Stimulated activated naive CD8-positive, alpha-beta T cell treated with anti-CD3 and anti-CD28 coated beads, Interleukin-15, amount 100 ng/mL, for 72 hours (primary cell): ENCODE data around the gene SLC2A13.
A peak's percentile ranks its signal among the peaks of the same experiment; 100 is the strongest.
"Not testable (repeated sequence)": the region's sequence is repeated elsewhere in the genome, so short reads cannot be mapped to it uniquely, and the experiment has no call there.

Source experiments
- ATAC-seq: fragments of 150-1000 bp; cut with Tn5 transposase; 2 replicates; pipeline ENCODE4 v1.10.0; 2021; ENCODE audit warnings: mild to moderate bottlenecking, moderate library complexity
- DNase-seq, 2 donors: peaks; one replicate each; pipeline ENCODE4 v3.0.0; 2021 to 2022
- H3K27ac Mint-ChIP-seq, 2 donors: one replicate each; pipeline ENCODE4 v1.8.0; 2022; ENCODE audit warnings: mild to moderate bottlenecking in 2 of 2, mixed read lengths in 2 of 2, moderate library complexity in 2 of 2
- H3K27me3 Mint-ChIP-seq: one replicate; pipeline ENCODE4 v1.8.0; 2022; ENCODE audit warnings: mixed read lengths
- H3K4me1 Mint-ChIP-seq: one replicate; pipeline ENCODE4 v1.8.0; 2022; ENCODE audit warnings: mild to moderate bottlenecking, mixed read lengths
- H3K4me3 Mint-ChIP-seq, 2 donors: one replicate each; pipeline ENCODE4 v1.8.0; 2022; ENCODE audit warnings: mild to moderate bottlenecking in 2 of 2, mixed read lengths in 2 of 2, moderate library complexity in 1 of 2
- H3K9me3 Mint-ChIP-seq, 2 donors: one replicate each; pipeline ENCODE4 v1.8.0; 2022; ENCODE audit warnings: mixed read lengths in 2 of 2

Gene SLC2A13

GRCh38 chr12:40032433-40033241, 73.2 kb downstream of the SLC2A13 start:
- no peak overlapping the region for H3K27ac Mint-ChIP-seq
- H3K4me3 Mint-ChIP-seq, result no peak overlapping the region
- no peaks in the 10 kb centered on the region for H3K4me1 Mint-ChIP-seq
- DNase-seq (no peak), ATAC-seq (no peak)
- H3K9me3 Mint-ChIP-seq, result no peaks in the 10 kb centered on the region
- no peaks in the 10 kb centered on the region for H3K27me3 Mint-ChIP-seq

- ATAC-seq (no peak), DNase-seq (no peak)
- Mint-ChIP-seq H3K4me1 (no peaks in the 10 kb centered on the region), H3K9me3 (no peaks in the 10 kb centered on the region), H3K27ac (no peak overlapping the region), H3K4me3 (no peak overlapping the region), H3K27me3 (no peaks in the 10 kb centered on the region)
Observed at GRCh38 chr12:40031965-40032364, 73.9 kb downstream of the SLC2A13 start.

- not testable (repeated sequence) for H3K4me1 Mint-ChIP-seq
Observed at GRCh38 chr12:40030970-40031369, 74.9 kb downstream of the SLC2A13 start.

GRCh38 chr12:40028296-40028695, 77.6 kb downstream of the SLC2A13 start:
- no peak overlapping the region for H3K27ac Mint-ChIP-seq
- no peak for DNase-seq
- H3K9me3 Mint-ChIP-seq, result no peaks in the 10 kb centered on the region

More at GRCh38 chr12:40030970-40031369, 74.9 kb downstream of the SLC2A13 start:
- not testable (repeated sequence) for DNase-seq, ATAC-seq, H3K27ac Mint-ChIP-seq, H3K4me3 Mint-ChIP-seq, H3K9me3 Mint-ChIP-seq, H3K27me3 Mint-ChIP-seq

GRCh38 chr12:40022850-40023249, 83.0 kb downstream of the SLC2A13 start:
- DNase-seq, result no peak
- no peak overlapping the region for H3K27ac Mint-ChIP-seq
- no peaks in the 10 kb centered on the region for H3K9me3 Mint-ChIP-seq
- H3K4me3 Mint-ChIP-seq, result no peak overlapping the region
- no peaks in the 10 kb centered on the region for H3K27me3 Mint-ChIP-seq
- H3K4me1 Mint-ChIP-seq, result no peaks in the 10 kb centered on the region
- ATAC-seq, result no peak

More at GRCh38 chr12:40028296-40028695, 77.6 kb downstream of the SLC2A13 start:
- Mint-ChIP-seq H3K4me3 (no peak overlapping the region), H3K4me1 (no peaks in the 10 kb centered on the region), H3K27me3 (no peaks in the 10 kb centered on the region)
- no peak for ATAC-seq

GRCh38 chr12:40020261-40020691, 85.6 kb downstream of the SLC2A13 start:
- ATAC-seq, result no peak
- no peaks in the 10 kb centered on the region for H3K9me3 Mint-ChIP-seq
- H3K27ac Mint-ChIP-seq, result no peak overlapping the region
- no peak overlapping the region for H3K4me3 Mint-ChIP-seq
- H3K27me3 Mint-ChIP-seq, result no peaks in the 10 kb centered on the region
- H3K4me1 Mint-ChIP-seq, result peaks cover 11% of the 10 kb centered on the region
- no peak for DNase-seq

- no peak for DNase-seq
- no peaks in the 10 kb centered on the region for H3K9me3 Mint-ChIP-seq
- no peaks in the 10 kb centered on the region for H3K27me3 Mint-ChIP-seq
- no peak overlapping the region for H3K27ac Mint-ChIP-seq
- H3K4me1 Mint-ChIP-seq, result peaks cover 13% of the 10 kb centered on the region
- ATAC-seq, result no peak
- no peak overlapping the region for H3K4me3 Mint-ChIP-seq
Observed at GRCh38 chr12:40017488-40017887, 88.4 kb downstream of the SLC2A13 start.

DNA sequence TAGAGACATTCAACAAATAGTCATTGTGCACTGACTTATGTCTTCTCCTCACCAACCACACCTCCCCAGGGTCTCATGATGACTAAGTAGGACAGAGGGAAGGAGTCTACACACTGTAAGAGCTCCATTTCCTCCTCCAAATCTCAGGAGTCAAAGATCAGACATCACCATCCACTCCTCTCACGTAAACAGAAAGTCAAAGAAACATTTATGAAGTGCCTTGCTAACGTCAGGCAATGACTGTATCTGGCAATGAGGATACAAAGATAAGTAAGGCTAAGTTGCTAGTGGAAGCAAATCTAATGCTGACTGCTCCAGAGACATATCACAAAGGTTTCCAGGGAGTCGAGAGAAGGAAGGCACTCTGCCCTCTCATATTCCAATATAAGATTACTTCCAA, 88.9 kb downstream of the SLC2A13 start:
- H3K4me3 Mint-ChIP-seq, result no peak overlapping the region
- ATAC-seq, result no peak
- no peak for DNase-seq

GRCh38 chr12:40015881-40016280, 90.0 kb downstream of the SLC2A13 start:
- H3K4me3 Mint-ChIP-seq, result no peak overlapping the region
- DNase-seq (no peak), ATAC-seq (no peak)
- peaks cover 22% of the 10 kb centered on the region for H3K4me1 Mint-ChIP-seq
- H3K27me3 Mint-ChIP-seq, result no peaks in the 10 kb centered on the region
- H3K27ac Mint-ChIP-seq, result no peak overlapping the region
- H3K9me3 Mint-ChIP-seq, result no peaks in the 10 kb centered on the region

More for the DNA sequence above, 88.9 kb downstream of the SLC2A13 start:
- H3K27me3 Mint-ChIP-seq, result no peaks in the 10 kb centered on the region
- peaks cover 13% of the 10 kb centered on the region for H3K4me1 Mint-ChIP-seq
- H3K9me3 Mint-ChIP-seq, result no peaks in the 10 kb centered on the region
- no peak overlapping the region for H3K27ac Mint-ChIP-seq

DNA sequence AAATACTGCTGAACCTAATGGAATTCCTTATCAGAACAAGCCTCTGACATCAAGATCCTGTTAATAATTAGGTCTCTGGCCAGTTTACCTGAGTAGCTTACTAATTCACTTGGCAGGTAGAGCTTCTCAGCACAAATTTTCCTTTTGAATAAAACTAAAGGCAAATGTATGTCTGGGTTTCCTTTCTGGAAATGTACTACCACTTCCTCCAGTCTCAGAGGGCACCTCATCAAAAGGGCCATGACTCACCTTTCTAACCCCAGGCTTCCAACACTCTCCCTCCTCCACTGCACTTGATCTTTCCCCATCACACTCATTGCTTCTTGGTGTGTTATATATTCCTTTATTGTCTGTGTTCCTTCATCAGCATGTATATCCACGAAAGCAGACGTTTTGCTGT, 90.5 kb downstream of the SLC2A13 start:
- ATAC-seq (peak; percentile 49), DNase-seq (no peak)
- Mint-ChIP-seq H3K27me3 (no peaks in the 10 kb centered on the region), H3K27ac (no peak overlapping the region), H3K4me3 (no peak overlapping the region), H3K9me3 (no peaks in the 10 kb centered on the region), H3K4me1 (peaks cover 23% of the 10 kb centered on the region)

GRCh38 chr12:40013847-40014246, 92.0 kb downstream of the SLC2A13 start:
- ATAC-seq, result no peak

DNA sequence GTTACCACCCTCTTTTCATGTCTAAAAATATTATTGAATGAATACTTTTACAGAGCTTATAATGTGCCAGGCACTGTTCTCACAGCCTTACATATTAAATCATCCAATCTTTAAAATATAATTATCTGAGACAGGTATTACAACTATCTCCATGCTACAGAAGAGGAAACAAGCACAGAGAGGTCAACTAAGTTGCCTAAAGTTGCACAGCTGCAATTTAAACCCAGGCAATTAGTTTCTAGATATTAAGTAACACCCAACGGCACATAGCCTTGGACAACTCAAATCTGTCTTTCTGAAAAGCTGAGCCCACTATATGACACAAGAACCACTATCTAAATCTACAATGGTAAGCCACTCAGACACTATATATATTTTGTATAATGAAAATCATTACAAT, 92.6 kb downstream of the SLC2A13 start:
- H3K27ac Mint-ChIP-seq, result no peak overlapping the region
- H3K9me3 Mint-ChIP-seq, result no peaks in the 10 kb centered on the region
- ATAC-seq (no peak), DNase-seq (no peak)
- no peak overlapping the region for H3K4me3 Mint-ChIP-seq
- H3K27me3 Mint-ChIP-seq, result no peaks in the 10 kb centered on the region
- peaks cover 23% of the 10 kb centered on the region for H3K4me1 Mint-ChIP-seq

More at GRCh38 chr12:40013847-40014246, 92.0 kb downstream of the SLC2A13 start:
- Mint-ChIP-seq H3K4me1 (peaks cover 23% of the 10 kb centered on the region), H3K27ac (no peak overlapping the region), H3K9me3 (no peaks in the 10 kb centered on the region), H3K4me3 (no peak overlapping the region), H3K27me3 (no peaks in the 10 kb centered on the region)
- no peak for DNase-seq

DNA sequence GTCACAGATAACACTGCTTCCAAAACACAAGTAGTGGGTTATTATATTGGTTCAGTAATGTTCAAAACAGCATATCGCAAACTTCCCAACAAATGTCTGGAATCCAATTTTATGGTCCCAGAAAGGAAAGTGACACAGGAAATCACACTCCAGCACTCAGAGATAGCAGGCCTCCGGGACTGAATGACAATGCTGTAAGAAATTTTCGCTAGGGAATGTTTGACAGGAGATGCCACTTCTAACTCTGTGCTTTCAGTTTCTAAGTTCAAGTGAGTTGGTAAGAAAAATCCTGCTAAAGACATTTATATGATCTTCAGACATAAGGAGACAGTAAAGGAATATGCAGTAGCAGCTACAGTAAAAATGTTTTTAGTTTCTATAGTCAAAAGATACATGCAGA, 93.2 kb downstream of the SLC2A13 start:
- Mint-ChIP-seq H3K9me3 (no peaks in the 10 kb centered on the region), H3K4me1 (peaks cover 23% of the 10 kb centered on the region), H3K27ac (no peak overlapping the region), H3K4me3 (no peak overlapping the region), H3K27me3 (no peaks in the 10 kb centered on the region)
- DNase-seq (no peak), ATAC-seq (no peak)

GRCh38 chr12:40011775-40012129, 94.1 kb downstream of the SLC2A13 start:
- no peaks in the 10 kb centered on the region for H3K9me3 Mint-ChIP-seq
- H3K4me1 Mint-ChIP-seq, result peaks cover 23% of the 10 kb centered on the region
- peak; percentile 17 for ATAC-seq
- no peak for DNase-seq
- no peaks in the 10 kb centered on the region for H3K27me3 Mint-ChIP-seq
- peak overlapping the region; percentile 45 to 46 for H3K4me3 Mint-ChIP-seq
- peak overlapping the region in 1 of 2 donors; percentile 75 for H3K27ac Mint-ChIP-seq

DNA sequence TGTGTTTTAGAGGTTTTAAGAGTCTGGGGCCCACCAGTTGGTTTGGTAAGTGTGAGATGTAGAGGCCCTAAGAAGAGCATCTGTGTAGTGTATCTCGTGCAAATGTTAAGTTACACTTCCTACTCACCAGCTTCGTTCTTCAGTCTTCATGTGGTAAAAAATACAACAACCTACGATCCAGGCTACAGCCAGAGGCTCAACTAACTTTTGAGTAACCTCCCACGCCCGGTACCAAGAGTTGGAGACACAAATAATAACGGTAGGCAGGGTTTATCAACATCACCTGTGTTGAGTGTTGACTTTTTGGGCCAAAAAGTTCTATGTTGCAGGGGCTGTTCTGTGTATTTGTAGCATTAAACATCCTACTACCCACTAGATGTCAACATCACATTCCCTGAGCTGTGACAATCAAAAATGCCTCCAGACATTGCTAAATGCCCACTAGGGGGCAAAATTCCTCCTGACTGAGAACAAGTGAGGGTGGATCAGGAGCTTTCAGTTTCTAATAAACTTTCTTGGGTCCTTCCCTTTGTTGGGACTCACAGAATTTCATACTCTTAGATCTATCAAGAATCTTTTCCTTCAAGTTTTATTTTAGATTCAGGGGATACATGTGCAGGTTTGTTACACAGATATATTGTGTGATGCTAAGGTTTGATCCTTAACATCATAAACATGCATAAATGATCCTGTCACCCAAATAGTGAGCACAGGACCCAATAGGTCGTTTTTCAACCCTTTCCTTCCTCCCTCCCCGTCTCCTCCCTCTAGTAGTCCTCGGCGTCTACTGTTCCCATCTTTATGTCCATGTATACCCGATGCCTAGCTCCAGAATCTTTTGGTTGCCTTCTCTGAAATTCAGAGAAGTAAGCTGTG, 94.7 kb downstream of the SLC2A13 start:
- Mint-ChIP-seq H3K4me3 (peak overlapping the region; percentile 45 to 46), H3K27me3 (no peaks in the 10 kb centered on the region), H3K4me1 (peaks cover 21% of the 10 kb centered on the region), H3K9me3 (no peaks in the 10 kb centered on the region), H3K27ac (peak overlapping the region in 1 of 2 donors; percentile 75)
- peak; percentile 94 for ATAC-seq
- peak; percentile 46 to 47 for DNase-seq
